HuH-7.5 (cell line): Measurements from ENCODE around the gene PKD2L2.
"Not testable (repeated sequence)": the region's sequence is repeated elsewhere in the genome, so short reads cannot be mapped to it uniquely, and the experiment has no call there.

ENCODE experiments used
- DNase-seq: peaks from one replicate; pipeline ENCODE4 v3.0.0; 2011; ENCODE audit warnings: low spot score

Gene PKD2L2

GRCh38 chr5:137888863-137889759 lies at the start of gene PKD2L2:
Gene PKD2L2 (plus strand): TSS chr5:137889457. CDS start chr5:137889492, 35 bp downstream.
- no peak for DNase-seq

- DNase-seq = no peak
These were observed 47.0 kb upstream of the PKD2L2 start for GRCh38 chr5:137842296-137842695.

GRCh38 chr5:137843676-137844299 lies 45.5 kb upstream of the PKD2L2 start:
- no peak for DNase-seq

- no peak for DNase-seq
These were observed 43.8 kb upstream of the PKD2L2 start for GRCh38 chr5:137845472-137845871.

- DNase-seq = no peak
These were observed 41.6 kb upstream of the PKD2L2 start for GRCh38 chr5:137847687-137848086.

- not testable (repeated sequence) for DNase-seq
These were observed 36.1 kb upstream of the PKD2L2 start for GRCh38 chr5:137853165-137853564.

GRCh38 chr5:137856201-137856600 lies 33.1 kb upstream of the PKD2L2 start:
- DNase-seq = no peak

GRCh38 chr5:137856916-137857862 lies 32.1 kb upstream of the PKD2L2 start:
- no peak for DNase-seq

- no peak for DNase-seq
These were observed 30.9 kb upstream of the PKD2L2 start for GRCh38 chr5:137858223-137858916.

GRCh38 chr5:137858954-137859353 lies 30.3 kb upstream of the PKD2L2 start:
- no peak for DNase-seq

GRCh38 chr5:137862251-137862650 lies 27.0 kb upstream of the PKD2L2 start:
- DNase-seq = no peak

GRCh38 chr5:137863653-137864052 lies 25.6 kb upstream of the PKD2L2 start:
- DNase-seq = not testable (repeated sequence)

- DNase-seq = no peak
These were observed 22.5 kb upstream of the PKD2L2 start for GRCh38 chr5:137866541-137867388.

- DNase-seq = no peak
These were observed 21.6 kb upstream of the PKD2L2 start, which contains the start of gene MYOT for GRCh38 chr5:137867664-137868063. Gene MYOT (plus strand): TSS chr5:137867860. CDS start chr5:137870652, 2,792 bp downstream.

- DNase-seq = no peak
These were observed 18.5 kb upstream of the PKD2L2 start for GRCh38 chr5:137870647-137871339.

GRCh38 chr5:137871571-137871970 lies 17.7 kb upstream of the PKD2L2 start:
- DNase-seq = no peak

- no peak for DNase-seq
These were observed 16.8 kb upstream of the PKD2L2 start for GRCh38 chr5:137872466-137872865.

- DNase-seq = no peak
These were observed 13.2 kb upstream of the PKD2L2 start for GRCh38 chr5:137876101-137876500.

- DNase-seq = no peak
These were observed 8.9 kb upstream of the PKD2L2 start for GRCh38 chr5:137880313-137880712.

- no peak for DNase-seq
These were observed 1.4 kb upstream of the PKD2L2 start for GRCh38 chr5:137887831-137888230.
